Cardiac muscle cell (in vitro differentiated cells and primary cell): ENCODE results near the gene TRIM54. TPM values are rescaled to one million over a fixed set of nuclear protein-coding genes. Genes with fewer than 3 reads are reported as not detected.

Experiments
- DNase-seq, 2 donors: peaks; one replicate each; pipeline versions ENCODE4 v3.0.0 to v3.0.0-alpha.2; 2010 to 2017; ENCODE audit warnings: low read depth in 1 of 2, low spot score in 1 of 2
- H3K27ac ChIP-seq: fragments of 200-600 bp; sonication (generic); 2 replicates; pipeline ENCODE4 v1.5.1; 2016
- H3K27me3 ChIP-seq: fragments of 200-600 bp; sonication (generic); 2 replicates; pipeline ENCODE4 v1.6.0; 2016; ENCODE audit warnings: control low read depth
- H3K36me3 ChIP-seq: fragments of 200-600 bp; sonication (generic); 2 replicates; pipeline ENCODE4 v1.5.1; 2016; ENCODE audit warnings: control low read depth
- H3K4me1 ChIP-seq: fragments of 200-600 bp; sonication (generic); 2 replicates; pipeline ENCODE4 v1.8.1; 2017; ENCODE audit warnings: low read depth, mild to moderate bottlenecking, mixed run types
- H3K4me3 ChIP-seq: fragments of 200-600 bp; sonication (generic); 2 replicates; pipeline ENCODE4 v1.5.1; 2016; ENCODE audit warnings: mild to moderate bottlenecking
- H3K9me3 ChIP-seq: fragments of 200-600 bp; sonication (generic); 2 replicates; pipeline ENCODE4 v1.5.1; 2017; ENCODE audit warnings: low read depth, mild to moderate bottlenecking, control low read depth
- polyA plus RNA-seq: library from polyadenylated mRNA; unstranded; fragments of >200 nt; fragmentation: Nextera tagmentation; extraction: Ambion mirVana; gene quantifications from 2 replicates; pipeline ENCODE4 v1.2.1, GENCODE V29; 2016
- total RNA-seq: library from RNA; depleted of rRNA; stranded (reverse); fragments of >200 nt; gene quantifications from 2 replicates; pipeline ENCODE4 v1.2.3, GENCODE V29; 2016
- TF ChIP-seq, protein P1 (sequence below): IDR thresholded peaks from 2 replicates; pipeline ENCODE4 v1.5.1; 2012; ENCODE audit warnings: low read depth, mild to moderate bottlenecking, low read length

TRIM54 gene
- total and polyA plus RNA-seq, 2 experiments from 2014 or later = 46.7 to 65.9 TPM

DNA sequence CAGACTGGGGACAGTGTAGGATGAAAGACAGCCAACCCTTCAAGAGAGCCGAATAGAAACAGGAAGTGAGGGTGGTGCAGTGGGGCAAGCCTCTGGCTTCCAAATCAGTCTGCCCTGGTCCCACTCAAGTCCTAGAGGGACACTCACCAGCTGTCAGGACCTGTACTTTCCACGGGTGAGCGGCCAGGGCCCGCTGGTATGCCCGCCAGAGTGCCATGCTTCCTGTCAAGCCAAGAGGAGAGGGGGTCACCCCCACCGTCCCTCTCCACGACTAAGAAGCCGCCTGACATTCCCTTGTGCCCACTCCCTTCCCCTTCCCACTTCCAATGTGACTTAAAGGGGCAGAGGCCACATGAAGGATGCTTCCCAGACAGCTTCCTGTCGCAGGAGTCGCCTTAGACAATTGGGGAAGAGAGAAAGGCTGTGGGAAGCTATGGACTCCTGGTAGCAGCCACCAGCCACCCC lies 40.1 kb downstream of the TRIM54 start:
- Histone ChIP-seq H3K36me3 (peaks cover 7% of the 10 kb centered on the region), H3K4me3 (peak overlapping the region; percentile 77), H3K4me1 (peaks cover 8% of the 10 kb centered on the region), H3K27ac (peak overlapping the region; percentile 99), H3K9me3 (no peaks in the 10 kb centered on the region), H3K27me3 (no peaks in the 10 kb centered on the region)
- no peak for DNase-seq
- TF ChIP-seq, protein P1, sequence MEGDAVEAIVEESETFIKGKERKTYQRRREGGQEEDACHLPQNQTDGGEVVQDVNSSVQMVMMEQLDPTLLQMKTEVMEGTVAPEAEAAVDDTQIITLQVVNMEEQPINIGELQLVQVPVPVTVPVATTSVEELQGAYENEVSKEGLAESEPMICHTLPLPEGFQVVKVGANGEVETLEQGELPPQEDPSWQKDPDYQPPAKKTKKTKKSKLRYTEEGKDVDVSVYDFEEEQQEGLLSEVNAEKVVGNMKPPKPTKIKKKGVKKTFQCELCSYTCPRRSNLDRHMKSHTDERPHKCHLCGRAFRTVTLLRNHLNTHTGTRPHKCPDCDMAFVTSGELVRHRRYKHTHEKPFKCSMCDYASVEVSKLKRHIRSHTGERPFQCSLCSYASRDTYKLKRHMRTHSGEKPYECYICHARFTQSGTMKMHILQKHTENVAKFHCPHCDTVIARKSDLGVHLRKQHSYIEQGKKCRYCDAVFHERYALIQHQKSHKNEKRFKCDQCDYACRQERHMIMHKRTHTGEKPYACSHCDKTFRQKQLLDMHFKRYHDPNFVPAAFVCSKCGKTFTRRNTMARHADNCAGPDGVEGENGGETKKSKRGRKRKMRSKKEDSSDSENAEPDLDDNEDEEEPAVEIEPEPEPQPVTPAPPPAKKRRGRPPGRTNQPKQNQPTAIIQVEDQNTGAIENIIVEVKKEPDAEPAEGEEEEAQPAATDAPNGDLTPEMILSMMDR = no peak

DNA sequence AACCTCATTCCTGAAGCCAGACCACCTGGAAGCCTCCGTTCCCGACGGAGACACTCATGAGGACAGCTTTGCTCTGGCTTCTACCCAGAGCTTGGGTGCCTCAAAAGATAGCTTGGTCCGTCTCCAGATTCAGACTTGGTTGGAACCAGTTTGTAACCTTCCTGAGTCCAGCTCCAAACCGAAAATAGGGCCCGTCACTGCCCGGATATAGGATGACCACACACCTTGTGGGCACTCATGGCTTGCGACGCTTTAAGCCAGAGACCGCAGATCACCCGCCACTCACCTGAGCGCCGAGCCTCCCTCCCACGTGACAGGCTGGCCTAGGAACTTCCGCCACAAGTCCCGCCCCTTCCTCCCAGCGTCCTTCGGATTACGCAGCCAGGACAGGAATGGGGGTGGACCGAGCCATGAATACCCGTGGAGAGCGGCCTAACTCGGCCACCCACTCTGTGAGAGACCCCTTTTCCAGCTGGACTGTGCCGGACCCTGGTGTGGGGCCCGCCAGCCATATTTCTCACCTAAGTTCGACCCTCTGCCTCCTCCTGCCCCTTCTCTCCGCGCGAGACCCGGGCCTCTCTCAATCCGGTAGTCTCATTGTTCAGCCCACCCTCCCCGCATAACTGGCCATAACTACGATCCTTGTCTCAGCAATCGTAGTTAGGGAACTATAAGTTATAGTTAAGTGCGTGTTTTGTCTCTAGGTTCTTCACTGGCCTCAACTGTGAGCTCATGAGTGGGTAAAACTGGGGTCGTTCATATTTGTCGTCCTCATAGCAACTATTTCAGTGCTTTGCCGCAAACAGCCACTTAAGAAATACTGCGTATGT lies 40.8 kb downstream of the TRIM54 start, which contains the start of gene MPV17:
TSS of gene MPV17 (minus strand) at position 332 of the 830 bp plus-strand sequence. CDS start 580 bp downstream, outside the sequence.
- H3K36me3 ChIP-seq = peaks cover 8% of the 10 kb centered on the region
- H3K4me1 ChIP-seq = peaks cover 8% of the 10 kb centered on the region
- H3K27me3 ChIP-seq = no peaks in the 10 kb centered on the region
- no peaks in the 10 kb centered on the region for H3K9me3 ChIP-seq
- DNase-seq = peak; percentile 94 to 96
- peak within 1 kb of the TSS; percentile 99 for H3K27ac ChIP-seq
- H3K4me3 ChIP-seq = peak within 1 kb of the TSS; percentile 77
- TF ChIP-seq, protein P1 = no peak

DNA sequence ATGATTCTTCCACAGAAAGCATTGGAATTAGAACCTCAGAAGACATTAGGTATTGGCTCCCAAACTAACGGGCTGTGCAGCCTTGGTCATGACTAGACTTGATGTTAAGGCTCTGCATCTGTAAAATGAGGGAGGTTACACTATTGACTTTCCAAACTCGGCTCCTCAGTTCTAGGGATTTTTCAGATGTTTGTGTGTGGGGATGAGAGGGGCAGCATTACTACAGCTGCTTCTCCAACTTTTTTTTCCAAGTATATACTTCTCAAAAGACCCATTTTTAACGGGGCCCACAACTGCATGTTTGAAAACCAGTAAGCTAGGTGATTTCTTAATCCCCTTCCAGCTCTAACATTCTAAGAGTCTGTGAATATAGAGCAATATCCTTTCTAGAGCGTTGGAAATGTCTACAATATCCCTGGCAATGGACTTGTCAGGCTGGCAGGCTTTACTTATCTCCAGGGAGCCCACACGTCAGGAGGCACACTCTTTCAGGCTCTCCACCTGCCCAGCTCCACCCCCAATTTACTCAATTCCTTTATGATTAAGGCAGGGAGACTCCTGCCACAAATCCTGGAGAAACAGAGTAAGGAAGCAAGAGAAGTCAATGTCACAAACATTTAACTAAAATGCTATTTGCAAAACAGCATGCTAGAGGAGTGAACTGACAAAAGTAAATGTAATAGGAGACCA lies 41.5 kb downstream of the TRIM54 start:
- peaks cover 8% of the 10 kb centered on the region for H3K4me1 ChIP-seq
- H3K27me3 ChIP-seq = no peaks in the 10 kb centered on the region
- H3K4me3 ChIP-seq = peak overlapping the region; percentile 77
- no peak for DNase-seq
- peak overlapping the region; percentile 99 for H3K27ac ChIP-seq
- TF ChIP-seq, protein P1 = no peak
- H3K36me3 ChIP-seq = peaks cover 16% of the 10 kb centered on the region
- H3K9me3 ChIP-seq = no peaks in the 10 kb centered on the region

DNA sequence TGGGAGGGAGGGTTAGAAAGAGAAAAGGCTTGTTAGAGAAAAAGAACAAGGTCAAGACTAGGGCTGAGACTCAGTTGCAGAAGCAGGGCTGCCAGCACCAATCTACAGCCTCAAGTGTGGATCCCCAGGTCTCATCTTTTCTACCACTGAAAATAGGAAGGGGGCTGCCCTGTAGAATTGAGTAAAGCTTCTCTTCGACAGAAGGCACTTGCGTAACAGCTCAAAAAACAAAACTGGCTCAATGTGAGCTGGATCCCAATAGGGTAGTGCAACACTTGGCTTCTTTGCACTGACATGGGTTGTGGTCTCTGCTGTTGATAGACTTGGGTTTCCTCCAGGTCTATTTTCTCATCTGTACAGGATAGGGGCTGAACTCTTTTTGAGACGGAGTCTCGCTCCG lies 42.5 kb downstream of the TRIM54 start:
- H3K27me3 ChIP-seq = no peaks in the 10 kb centered on the region
- DNase-seq = no peak

DNA sequence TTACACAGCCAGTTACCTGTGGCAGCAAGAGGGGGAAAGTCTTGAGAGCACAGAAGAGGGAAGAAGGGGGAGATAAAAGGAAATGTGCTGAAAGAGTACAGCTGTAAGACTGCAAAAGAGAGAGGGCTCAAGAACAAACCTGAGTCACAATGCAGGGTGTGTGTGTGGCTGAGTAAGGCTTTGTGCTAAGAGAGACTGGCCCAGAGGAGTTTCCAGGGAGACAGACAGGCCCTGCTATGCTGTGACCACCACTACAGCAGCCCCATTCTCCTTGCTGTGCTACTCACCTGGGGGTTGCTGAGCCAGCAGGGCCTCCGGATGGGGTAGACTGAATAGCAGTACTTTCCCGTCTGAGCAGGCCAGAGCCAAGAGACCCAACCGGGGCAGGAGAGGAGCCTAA lies 53.1 kb downstream of the TRIM54 start:
- H3K9me3 ChIP-seq = no peaks in the 10 kb centered on the region
- H3K4me3 ChIP-seq = no peak overlapping the region
- H3K27ac ChIP-seq = no peak overlapping the region
- H3K36me3 ChIP-seq = peaks cover 45% of the 10 kb centered on the region
- H3K4me1 ChIP-seq = no peaks in the 10 kb centered on the region
- TF ChIP-seq, protein P1 = no peak
- no peaks in the 10 kb centered on the region for H3K27me3 ChIP-seq
- no peak for DNase-seq

More for the DNA sequence above, 42.5 kb downstream of the TRIM54 start:
- Histone ChIP-seq H3K4me1 (peaks cover 8% of the 10 kb centered on the region), H3K9me3 (no peaks in the 10 kb centered on the region), H3K36me3 (peaks cover 24% of the 10 kb centered on the region), H3K27ac (no peak overlapping the region), H3K4me3 (no peak overlapping the region)
- TF ChIP-seq, protein P1 = no peak
